ENCODE results near the gene ATXN7L1. TPM values are rescaled to one million over a fixed set of nuclear protein-coding genes. Genes with fewer than 3 reads are reported as not detected.
A peak's percentile ranks its signal among the peaks of the same experiment; 100 is the strongest.

The ATXN7L1 gene
- total and polyA plus RNA-seq, 2 of the 8 experiments (the other 6 are each of a cell fraction or from before 2014, with no cell fraction given), result 14.3 to 34.0 TPM

- H2AFZ ChIP-seq (ENCODE audit: low read length), result no peak overlapping the region
- no peak overlapping the region for H4K5ac ChIP-seq (ENCODE audit: insufficient read length, low read depth, low read length)
- H4K91ac ChIP-seq (replicated peaks; ENCODE audit: insufficient read length, low read length), result peak overlapping the region; percentile 32
- H3K4me1 ChIP-seq (replicated peaks in 1 of 4; ENCODE audit: control insufficient read depth in 3 of 4, insufficient read depth in 4 of 4, low read length in 3 of 4), result peaks cover 11 to 23% (median 19%) of the 10 kb centered on the region in 4 experiments
- no peaks in the 10 kb centered on the region for H4K20me1 ChIP-seq (replicated peaks in 1 of 2; ENCODE audit: control insufficient read depth in 1 of 2, insufficient read depth in 2 of 2, low read length in 2 of 2)
- H3K79me2 ChIP-seq (ENCODE audit: control insufficient read depth in 1 of 2, insufficient read depth in 2 of 2, low read length in 2 of 2), result no peaks in the 10 kb centered on the region
- H4K8ac ChIP-seq (ENCODE audit: extremely low read depth, insufficient read depth, low read length), result no peak overlapping the region
- ChIA-PET POLR2A (ENCODE audit: partially characterized antibody) (interaction anchor here (0.8 to 1.4 kb wide), 4 partner anchors 8 to 93 kb away, joined by 3 to 4 read pairs (median 4); no protein-coding TSS in a partner anchor), CTCF (ENCODE audit: partially characterized antibody) (interaction anchor here (0.6 to 15.8 kb wide), 11 partner anchors 9 to 1319 kb away, joined by 3 to 307 read pairs (median 4); no protein-coding TSS in a partner anchor)
- H3K27ac ChIP-seq (ENCODE audit: low read depth, low read length), result no peak overlapping the region
- 0 out of 2 replicates have a peak overlapping the region, but pooled peaks have one; percentile 12 for H2BK5ac ChIP-seq (ENCODE audit: low read depth, low read length)
- TF ChIP-seq POLR2A (IDR thresholded peaks at IDR 0.05; ENCODE audit: control extremely low read depth in 1 of 2, low read depth in 2 of 2, low read length in 2 of 2) (no peak), TAF7 (optimal IDR thresholded peaks at IDR 0.05; ENCODE audit: borderline replicate concordance, low read depth, low read length) (no peak), FOSL1 (IDR thresholded peaks at IDR 0.05; ENCODE audit: insufficient read depth, low read depth, low read length) (no peak), PHF8 (conservative IDR thresholded peaks at IDR 0.05; ENCODE audit: low read depth, low read length) (no peak), SIN3A (conservative IDR thresholded peaks at IDR 0.05 in 1 of 2, IDR thresholded peaks at IDR 0.05 in 1 of 2; ENCODE audit: low read depth in 1 of 2, low read length in 2 of 2) (no peak), JUN (IDR thresholded peaks at IDR 0.05; ENCODE audit: low read depth, low read length) (no peak), SIRT6 (IDR thresholded peaks at IDR 0.05; ENCODE audit: low read length) (no peak), ATF3 (IDR thresholded peaks at IDR 0.05; ENCODE audit: insufficient read depth, low read depth, low read length) (no peak), GTF2F1 (IDR thresholded peaks at IDR 0.05; ENCODE audit: borderline replicate concordance, low read depth, low read length) (no peak), EZH2 (IDR thresholded peaks at IDR 0.05; ENCODE audit: low read depth, low read length, severe bottlenecking) (no peak)
- DNase-seq (ENCODE audit: low read depth in 1 of 2, low spot score in 2 of 2), result no peak
- no peaks in the 10 kb centered on the region for H3K9me3 ChIP-seq (ENCODE audit: insufficient read depth in 2 of 2, low read depth in 1 of 2, low read length in 1 of 2)
- H3K9ac ChIP-seq (replicated peaks in 1 of 4; ENCODE audit: extremely low read depth in 1 of 4, low read depth in 3 of 4, low read length in 3 of 4), result no peak overlapping the region
- H3K14ac ChIP-seq (ENCODE audit: insufficient read length), result no peak overlapping the region
- peak overlapping the region; percentile 62; the same call in 1 of the 2 replicates for H3K18ac ChIP-seq (ENCODE audit: extremely low read depth, low read length)
- H2BK20ac ChIP-seq (ENCODE audit: low read length), result peak overlapping the region; percentile 82; the same call in 1 of the 2 replicates
- H3K23ac ChIP-seq (ENCODE audit: insufficient read length), result no peak overlapping the region
- no peaks in the 10 kb centered on the region for H3K36me3 ChIP-seq (ENCODE audit: control insufficient read depth in 2 of 4, insufficient read depth in 4 of 4, low read length in 3 of 4)
- 89% methylated on average over 9 of the region's 9 CpGs; no CpG with 5 or more reads in 1 of the 2 experiments for WGBS, 2 experiments (ENCODE audit: extremely low coverage in 1 of 2, insufficient coverage in 1 of 2, insufficient read length in 1 of 2, insufficient replicate concordance in 2 of 2, low coverage in 1 of 2, low lambda C conversion rate in 2 of 2, missing lambda C conversion rate in 1 of 2)
- no peaks in the 10 kb centered on the region for H3K79me1 ChIP-seq (ENCODE audit: low read depth, low read length)
- H3K56ac ChIP-seq (replicated peaks; ENCODE audit: insufficient read length, low read depth, low read length), result no peak overlapping the region
- H3K27me3 ChIP-seq (replicated peaks in 1 of 4; ENCODE audit: control insufficient read depth in 3 of 4, extremely low read depth in 1 of 4, insufficient read depth in 3 of 4, low read length in 3 of 4), result no peaks in the 10 kb centered on the region
- no peak for FAIRE-seq
- H3K4me3 ChIP-seq (ENCODE audit: extremely low read depth in 1 of 4, insufficient read depth in 2 of 4, low read depth in 3 of 4, low read length in 4 of 4), result no peak overlapping the region
- H2BK120ac ChIP-seq (replicated peaks; ENCODE audit: low read depth, low read length), result no peak overlapping the region
- peak overlapping the region; percentile 83; the same call in 1 of the 2 replicates for H2BK15ac ChIP-seq (ENCODE audit: low read length)
- H2AK5ac ChIP-seq (ENCODE audit: low read depth, low read length), result peak overlapping the region; percentile 88; the same call in 1 of the 2 replicates
- peak overlapping the region; percentile 61 for H3K4ac ChIP-seq (replicated peaks; ENCODE audit: insufficient read length, low read depth, low read length)
- H3K23me2 ChIP-seq (ENCODE audit: low read depth, low read length), result no peaks in the 10 kb centered on the region
- peak overlapping the region; percentile 82 for H2BK12ac ChIP-seq (ENCODE audit: low read depth, low read length)
- no peak overlapping the region for H3K4me2 ChIP-seq (ENCODE audit: insufficient read depth in 1 of 2, low read depth in 2 of 2, low read length in 2 of 2)
Observed at GRCh38 chr7:105769901-105770628, 106.3 kb downstream of the ATXN7L1 start.

All from H1 (cell line).